Activated T-cell treated with anti-CD3 and anti-CD28 coated beads for 24 hours (primary cell): ENCODE results near the gene ANKRD23.
"Not testable (repeated sequence)": the region's sequence is repeated elsewhere in the genome, so short reads cannot be mapped to it uniquely, and the experiment has no call there.

Experiments
- DNase-seq: peaks from one replicate; pipeline ENCODE4 v3.0.0-alpha.2; 2020; ENCODE audit warnings: low read depth

Gene ANKRD23

DNA sequence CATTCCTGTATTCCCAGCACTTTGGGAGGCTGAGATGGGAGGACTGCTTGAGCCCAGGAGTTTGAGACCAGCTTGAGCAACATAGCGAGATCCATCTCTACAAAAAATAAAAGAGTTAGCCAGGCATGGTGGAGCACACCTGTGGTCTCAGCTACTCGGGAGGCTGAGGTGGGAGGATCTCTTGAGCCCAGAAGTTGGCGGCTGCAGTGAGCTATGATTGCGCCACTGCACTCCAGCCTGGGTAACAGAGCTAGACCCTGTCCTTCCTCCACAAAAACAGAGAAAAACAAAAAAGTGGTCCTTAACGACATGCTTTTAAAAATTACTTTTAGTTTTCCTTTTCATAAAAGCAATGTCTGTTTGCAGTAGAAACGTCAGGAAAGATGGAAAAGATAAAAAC is 47.3 kb downstream of the ANKRD23 start:
- not testable (repeated sequence) for DNase-seq

DNA sequence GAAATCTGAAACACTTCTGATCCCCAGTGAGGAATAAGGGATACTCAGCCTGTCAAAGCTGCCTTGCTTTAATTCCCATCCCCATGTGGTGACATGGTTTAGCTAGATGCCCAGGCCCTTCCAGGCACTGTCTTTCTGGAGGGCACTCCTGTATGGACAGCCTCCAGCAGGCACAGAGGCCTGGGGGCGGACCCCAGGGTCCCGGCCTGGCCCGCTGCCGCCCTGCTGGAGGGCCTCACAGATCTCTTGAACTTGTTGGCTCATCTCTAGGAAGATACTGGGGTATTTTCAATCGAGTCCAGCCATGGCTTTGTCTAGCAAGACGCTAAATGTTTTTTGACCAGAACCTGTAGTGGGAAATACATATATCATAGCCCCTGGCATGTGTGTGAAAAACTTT is 48.7 kb downstream of the ANKRD23 start:
- no peak for DNase-seq

DNA sequence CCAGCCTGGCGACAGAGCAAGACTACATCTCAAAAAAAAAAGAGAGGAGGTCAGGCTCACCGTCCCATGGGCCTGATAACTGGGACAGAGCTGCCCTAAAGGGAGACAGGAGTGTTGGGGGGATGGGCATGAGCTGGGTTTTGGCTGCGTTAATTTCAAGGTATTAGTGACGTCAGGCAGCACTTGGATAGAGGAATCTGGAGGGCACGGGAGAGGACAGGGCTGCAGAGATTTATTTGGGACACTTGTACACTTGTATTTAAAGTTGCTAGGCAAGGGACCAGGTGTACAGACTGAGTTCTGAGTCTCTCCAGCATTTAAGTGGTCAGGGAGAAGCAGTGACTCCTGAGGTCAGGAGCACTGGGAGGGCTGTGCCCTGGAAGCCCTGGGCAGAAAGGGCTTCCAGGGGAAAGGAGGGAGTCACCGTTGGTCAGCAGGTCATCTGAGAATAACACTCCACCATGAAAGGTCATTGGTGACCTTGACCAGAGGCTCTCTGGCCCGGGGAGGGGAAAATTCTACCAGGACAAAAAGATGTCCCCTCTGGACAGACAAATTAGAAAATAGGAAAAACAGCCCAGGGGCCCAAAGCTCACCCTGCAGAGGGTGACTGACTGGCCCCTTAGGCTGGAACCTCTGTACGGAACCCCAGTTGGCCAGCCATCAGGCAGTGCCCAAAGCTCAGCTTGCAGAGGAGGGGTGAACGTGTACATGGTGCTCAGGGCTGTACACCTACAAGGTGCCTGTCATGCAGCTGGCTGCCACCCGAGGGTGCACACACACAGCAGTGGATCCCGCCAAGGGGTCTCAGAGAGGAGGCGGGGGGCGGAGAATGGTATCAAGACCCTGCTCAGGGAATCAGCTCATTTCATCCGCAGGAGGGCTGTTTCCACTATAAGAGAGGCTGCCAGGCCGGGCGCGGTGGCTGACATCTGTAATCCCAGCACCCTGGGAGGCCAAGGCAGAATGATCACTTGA is 50.8 kb downstream of the ANKRD23 start:
- DNase-seq, result no peak

DNA sequence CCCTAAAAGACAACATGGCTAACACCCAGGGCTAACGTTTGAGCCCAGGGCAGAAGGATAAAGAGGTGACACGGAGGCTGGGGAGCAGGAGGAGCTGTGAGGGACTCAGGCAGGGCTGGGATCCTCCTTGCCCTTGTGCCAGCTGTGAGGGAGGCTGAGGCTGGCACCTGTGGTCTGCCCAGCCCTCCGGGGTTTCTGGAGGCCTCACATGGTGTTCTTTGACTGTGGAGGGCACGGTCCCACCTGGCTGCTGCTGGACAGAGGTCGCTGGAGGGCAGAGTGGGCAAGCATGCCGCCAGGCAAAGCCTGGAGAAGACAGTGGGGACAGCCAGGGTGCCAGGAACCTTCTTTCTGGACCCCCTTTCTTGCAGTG is 54.6 kb downstream of the ANKRD23 start:
- DNase-seq, result no peak

DNA sequence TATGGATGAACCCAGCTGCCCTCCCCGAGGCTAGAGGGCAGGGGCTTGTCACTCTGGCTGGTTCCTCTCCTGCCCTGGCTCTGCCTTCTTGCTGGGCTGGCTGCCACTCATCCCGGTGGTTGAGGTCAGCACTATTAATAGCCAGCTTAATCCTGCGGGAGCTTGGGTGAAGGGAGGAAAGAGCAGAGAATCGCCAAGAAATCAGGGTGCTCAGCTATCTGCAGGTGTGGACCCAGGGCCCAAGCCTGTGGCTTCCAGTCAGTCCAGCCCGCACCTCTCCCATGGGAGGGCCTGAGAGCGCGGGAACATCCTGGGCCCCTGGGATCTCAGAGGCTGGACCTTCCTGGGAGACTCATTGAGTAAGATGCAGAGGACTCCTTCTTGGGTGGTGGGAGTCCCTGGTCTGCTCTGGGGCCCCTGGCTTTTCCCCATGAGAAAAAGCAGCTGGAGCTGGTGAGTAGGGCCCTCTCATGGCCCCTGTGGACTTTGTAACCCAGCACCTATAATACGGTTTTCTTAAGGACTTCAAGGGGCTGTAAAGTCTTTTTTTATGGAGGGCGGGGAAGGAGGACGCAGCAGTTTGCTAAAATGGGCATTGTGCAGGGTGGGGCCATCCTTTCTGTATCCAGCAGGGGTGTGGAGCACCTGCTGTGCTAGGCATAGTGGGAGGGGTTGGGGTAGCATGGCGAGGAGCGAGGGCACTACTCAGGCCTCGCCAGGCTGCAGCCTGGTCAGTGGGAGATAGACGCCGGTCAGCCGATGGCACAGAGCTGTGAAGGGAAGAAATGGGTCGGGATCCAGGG is 55.2 kb downstream of the ANKRD23 start:
- no peak for DNase-seq
